Osteocyte (in vitro differentiated cells): ENCODE data around the gene TMEFF2. TPM values are rescaled to one million over a fixed set of nuclear protein-coding genes. Genes with fewer than 3 reads are reported as not detected.
A peak's percentile ranks its signal among the peaks of the same experiment; 100 is the strongest.
"Not testable (repeated sequence)": the region's sequence is repeated elsewhere in the genome, so short reads cannot be mapped to it uniquely, and the experiment has no call there.

Source experiments
- DNase-seq: peaks from one replicate; pipeline ENCODE4 v3.0.0; 2021; ENCODE audit warnings: mixed read lengths; ENCODE audit not compliant: unreplicated experiment; ENCODE audit errors: extremely low spot score
- H3K27ac Mint-ChIP-seq: one replicate; pipeline ENCODE4 v1.8.0; 2021; ENCODE audit warnings: mild to moderate bottlenecking, mixed read lengths; ENCODE audit not compliant: unreplicated experiment
- H3K27me3 Mint-ChIP-seq: one replicate; pipeline ENCODE4 v1.8.0; 2021; ENCODE audit warnings: mixed read lengths; ENCODE audit not compliant: unreplicated experiment
- H3K36me3 Mint-ChIP-seq: one replicate; pipeline ENCODE4 v1.8.0; 2021; ENCODE audit warnings: mixed read lengths; ENCODE audit not compliant: unreplicated experiment
- H3K4me1 Mint-ChIP-seq: one replicate; pipeline ENCODE4 v1.8.0; 2021; ENCODE audit warnings: mixed read lengths; ENCODE audit not compliant: unreplicated experiment
- H3K4me3 Mint-ChIP-seq: one replicate; pipeline ENCODE4 v1.8.0; 2021; ENCODE audit warnings: mild to moderate bottlenecking, moderate library complexity, mixed read lengths; ENCODE audit not compliant: unreplicated experiment
- H3K9me3 Mint-ChIP-seq: one replicate; pipeline ENCODE4 v1.8.0; 2021; ENCODE audit warnings: mixed read lengths; ENCODE audit not compliant: unreplicated experiment
- total RNA-seq: library from RNA; stranded (reverse); gene quantifications from 2 replicates; pipeline ENCODE4 v1.2.1, GENCODE V29; 2021
- TF ChIP-seq, protein P1 (sequence below): fragments of 200-600 bp; sonication (generic); IDR thresholded peaks from 2 replicates; pipeline ENCODE4 v1.5.0; 2021; ENCODE audit warnings: antibody characterized with exemption, mild to moderate bottlenecking, moderate library complexity

The TMEFF2 gene
- total RNA-seq, 1 donor from 2014 or later, result 46.8 TPM

- H3K27me3 Mint-ChIP-seq, result no peaks in the 10 kb centered on the region
- H3K27ac Mint-ChIP-seq, result peak overlapping the region; percentile 90
- no peaks in the 10 kb centered on the region for H3K36me3 Mint-ChIP-seq
- no peak overlapping the region for H3K4me3 Mint-ChIP-seq
- peaks cover 36% of the 10 kb centered on the region for H3K4me1 Mint-ChIP-seq
- no peaks in the 10 kb centered on the region for H3K9me3 Mint-ChIP-seq
- TF ChIP-seq, protein P1, sequence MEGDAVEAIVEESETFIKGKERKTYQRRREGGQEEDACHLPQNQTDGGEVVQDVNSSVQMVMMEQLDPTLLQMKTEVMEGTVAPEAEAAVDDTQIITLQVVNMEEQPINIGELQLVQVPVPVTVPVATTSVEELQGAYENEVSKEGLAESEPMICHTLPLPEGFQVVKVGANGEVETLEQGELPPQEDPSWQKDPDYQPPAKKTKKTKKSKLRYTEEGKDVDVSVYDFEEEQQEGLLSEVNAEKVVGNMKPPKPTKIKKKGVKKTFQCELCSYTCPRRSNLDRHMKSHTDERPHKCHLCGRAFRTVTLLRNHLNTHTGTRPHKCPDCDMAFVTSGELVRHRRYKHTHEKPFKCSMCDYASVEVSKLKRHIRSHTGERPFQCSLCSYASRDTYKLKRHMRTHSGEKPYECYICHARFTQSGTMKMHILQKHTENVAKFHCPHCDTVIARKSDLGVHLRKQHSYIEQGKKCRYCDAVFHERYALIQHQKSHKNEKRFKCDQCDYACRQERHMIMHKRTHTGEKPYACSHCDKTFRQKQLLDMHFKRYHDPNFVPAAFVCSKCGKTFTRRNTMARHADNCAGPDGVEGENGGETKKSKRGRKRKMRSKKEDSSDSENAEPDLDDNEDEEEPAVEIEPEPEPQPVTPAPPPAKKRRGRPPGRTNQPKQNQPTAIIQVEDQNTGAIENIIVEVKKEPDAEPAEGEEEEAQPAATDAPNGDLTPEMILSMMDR, result no peak
- DNase-seq, result no peak
Observed at GRCh38 chr2:191926671-191927070, 268.1 kb downstream of the TMEFF2 start.

- no peak overlapping the region for H3K4me3 Mint-ChIP-seq
Observed at GRCh38 chr2:191923652-191923997, 271.1 kb downstream of the TMEFF2 start.

DNA sequence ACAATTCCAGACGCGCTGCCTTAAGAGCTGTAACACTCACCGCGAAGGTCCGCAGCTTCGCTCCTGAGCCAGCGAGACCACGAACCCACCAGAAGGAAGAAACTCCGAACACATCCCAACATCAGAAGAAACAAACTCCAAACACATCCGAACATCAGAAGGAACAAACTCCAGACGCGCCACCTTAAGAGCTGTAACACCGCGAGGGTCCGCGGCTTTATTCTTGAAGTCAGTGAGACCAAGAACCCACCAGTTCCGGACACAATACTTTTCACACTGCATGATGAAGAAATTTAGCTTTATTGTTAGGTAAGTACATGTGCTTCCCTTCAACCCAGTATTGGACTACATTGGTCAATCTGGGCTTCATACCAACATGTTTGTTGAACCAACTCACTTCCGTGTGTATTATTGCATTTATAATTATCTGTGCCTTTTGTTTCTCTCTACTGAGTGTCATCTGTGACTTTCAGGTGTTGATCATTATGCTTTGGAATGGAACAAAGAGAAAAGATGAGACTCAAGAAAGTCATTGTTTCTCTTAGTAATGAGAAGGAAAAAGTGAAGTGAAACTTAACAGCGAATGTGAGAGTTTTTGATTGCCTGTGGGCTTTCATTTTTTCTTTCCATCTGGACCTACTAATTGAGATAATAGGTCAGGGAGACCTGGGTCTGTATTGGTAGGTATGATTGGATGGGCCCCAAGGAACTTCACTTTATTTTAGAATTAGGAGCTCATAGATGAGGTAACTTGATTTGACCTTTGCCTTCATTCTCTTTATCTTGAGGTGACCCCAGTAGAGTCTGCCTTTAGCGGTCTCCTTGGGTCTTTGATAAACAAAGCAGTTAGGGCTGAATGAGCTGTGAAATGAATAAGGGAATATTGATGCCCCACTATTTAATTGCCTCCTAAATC is 271.7 kb downstream of the TMEFF2 start:
- no peak for DNase-seq
- H3K9me3 Mint-ChIP-seq, result no peaks in the 10 kb centered on the region
- H3K27ac Mint-ChIP-seq, result no peak overlapping the region
- TF ChIP-seq, protein P1, result no peak
- no peak overlapping the region for H3K4me3 Mint-ChIP-seq
- no peaks in the 10 kb centered on the region for H3K36me3 Mint-ChIP-seq
- H3K4me1 Mint-ChIP-seq, result peaks cover 21% of the 10 kb centered on the region
- no peaks in the 10 kb centered on the region for H3K27me3 Mint-ChIP-seq

More at GRCh38 chr2:191923652-191923997, 271.1 kb downstream of the TMEFF2 start:
- Mint-ChIP-seq H3K27me3 (no peaks in the 10 kb centered on the region), H3K4me1 (peaks cover 21% of the 10 kb centered on the region), H3K9me3 (no peaks in the 10 kb centered on the region), H3K27ac (no peak overlapping the region), H3K36me3 (no peaks in the 10 kb centered on the region)
- TF ChIP-seq, protein P1, result no peak
- DNase-seq, result no peak

DNA sequence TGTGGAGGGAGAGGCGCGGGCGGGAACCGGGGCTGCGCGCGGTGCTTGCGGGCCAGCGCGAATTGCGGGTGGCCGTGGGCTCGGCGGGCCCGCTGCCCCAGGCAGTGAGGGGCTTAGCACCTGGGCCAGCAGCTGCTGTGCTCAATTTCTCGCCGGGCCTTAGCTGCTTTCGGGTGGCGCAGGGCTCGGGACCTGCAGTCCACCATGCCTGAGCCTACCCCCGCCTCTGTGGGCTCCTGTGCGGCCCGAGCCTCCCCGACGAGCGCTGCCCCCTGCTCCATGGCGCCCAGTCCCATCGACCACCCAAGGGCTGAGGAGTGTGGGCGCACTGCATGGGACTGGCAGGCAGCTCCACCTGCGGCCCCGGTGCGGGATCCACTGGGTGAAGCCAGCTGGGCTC is 273.1 kb downstream of the TMEFF2 start:
- not testable (repeated sequence) for H3K27me3 Mint-ChIP-seq, H3K27ac Mint-ChIP-seq, H3K4me3 Mint-ChIP-seq, H3K4me1 Mint-ChIP-seq, H3K36me3 Mint-ChIP-seq, H3K9me3 Mint-ChIP-seq, DNase-seq

GRCh38 chr2:191920502-191920901 is 274.2 kb downstream of the TMEFF2 start:
- DNase-seq, result no peak
- TF ChIP-seq, protein P1, result no peak
- H3K9me3 Mint-ChIP-seq, result no peaks in the 10 kb centered on the region
- no peaks in the 10 kb centered on the region for H3K36me3 Mint-ChIP-seq
- H3K27ac Mint-ChIP-seq, result no peak overlapping the region
- H3K4me3 Mint-ChIP-seq, result no peak overlapping the region
- no peaks in the 10 kb centered on the region for H3K27me3 Mint-ChIP-seq
- H3K4me1 Mint-ChIP-seq, result peaks cover 6% of the 10 kb centered on the region
